ENCODE data around the gene FREM1. TPM values are rescaled to one million over a fixed set of nuclear protein-coding genes. Genes with fewer than 3 reads are reported as not detected.

FREM1 gene
- total RNA-seq, 1 donor: under 0.01 TPM

GRCh38 chr9:14782286-14783051, 127.8 kb downstream of the FREM1 start:
- Histone ChIP-seq H3K4me1 (ENCODE audit: insufficient read depth, low read length) (no peaks in the 10 kb centered on the region), H3K27me3 (ENCODE audit: insufficient read depth, low read length) (no peaks in the 10 kb centered on the region), H3K4me3 (ENCODE audit: low read length) (no peak overlapping the region), H3K9me3 (ENCODE audit: low read depth, low read length) (no peaks in the 10 kb centered on the region)

GRCh38 chr9:14780693-14781092, 129.5 kb downstream of the FREM1 start:
- Histone ChIP-seq H3K9me3 (ENCODE audit: low read depth, low read length) (no peaks in the 10 kb centered on the region), H3K4me3 (ENCODE audit: low read length) (no peak overlapping the region), H3K4me1 (ENCODE audit: insufficient read depth, low read length) (no peaks in the 10 kb centered on the region), H3K27me3 (ENCODE audit: insufficient read depth, low read length) (no peaks in the 10 kb centered on the region)

GRCh38 chr9:14780251-14780650, 130.0 kb downstream of the FREM1 start:
- H3K4me3 ChIP-seq (ENCODE audit: low read length): no peak overlapping the region
- no peaks in the 10 kb centered on the region for H3K27me3 ChIP-seq (ENCODE audit: insufficient read depth, low read length)
- H3K9me3 ChIP-seq (ENCODE audit: low read depth, low read length): no peaks in the 10 kb centered on the region
- no peaks in the 10 kb centered on the region for H3K4me1 ChIP-seq (ENCODE audit: insufficient read depth, low read length)

- H3K4me3 ChIP-seq (ENCODE audit: low read length): no peak overlapping the region
- no peaks in the 10 kb centered on the region for H3K27me3 ChIP-seq (ENCODE audit: insufficient read depth, low read length)
- H3K9me3 ChIP-seq (ENCODE audit: low read depth, low read length): no peaks in the 10 kb centered on the region
- no peaks in the 10 kb centered on the region for H3K4me1 ChIP-seq (ENCODE audit: insufficient read depth, low read length)
Observed at GRCh38 chr9:14779566-14780022, 130.6 kb downstream of the FREM1 start.

GRCh38 chr9:14778565-14778964, 131.7 kb downstream of the FREM1 start:
- no peaks in the 10 kb centered on the region for H3K9me3 ChIP-seq (ENCODE audit: low read depth, low read length)
- H3K4me3 ChIP-seq (ENCODE audit: low read length): no peak overlapping the region
- H3K27me3 ChIP-seq (ENCODE audit: insufficient read depth, low read length): no peaks in the 10 kb centered on the region
- H3K4me1 ChIP-seq (ENCODE audit: insufficient read depth, low read length): no peaks in the 10 kb centered on the region

- H3K9me3 ChIP-seq (ENCODE audit: low read depth, low read length): no peaks in the 10 kb centered on the region
- no peaks in the 10 kb centered on the region for H3K27me3 ChIP-seq (ENCODE audit: insufficient read depth, low read length)
- H3K4me3 ChIP-seq (ENCODE audit: low read length): no peak overlapping the region
- no peaks in the 10 kb centered on the region for H3K4me1 ChIP-seq (ENCODE audit: insufficient read depth, low read length)
Observed at GRCh38 chr9:14775917-14776316, 134.3 kb downstream of the FREM1 start.

GRCh38 chr9:14770592-14770991, 139.6 kb downstream of the FREM1 start:
- Histone ChIP-seq H3K4me1 (ENCODE audit: insufficient read depth, low read length) (no peaks in the 10 kb centered on the region), H3K4me3 (ENCODE audit: low read length) (no peak overlapping the region), H3K9me3 (ENCODE audit: low read depth, low read length) (no peaks in the 10 kb centered on the region), H3K27me3 (ENCODE audit: insufficient read depth, low read length) (no peaks in the 10 kb centered on the region)

- H3K9me3 ChIP-seq (ENCODE audit: low read depth, low read length): no peaks in the 10 kb centered on the region
- no peak overlapping the region for H3K4me3 ChIP-seq (ENCODE audit: low read length)
- no peaks in the 10 kb centered on the region for H3K27me3 ChIP-seq (ENCODE audit: insufficient read depth, low read length)
Observed at GRCh38 chr9:14769230-14769571, 141.0 kb downstream of the FREM1 start.

GRCh38 chr9:14768405-14769229, 141.6 kb downstream of the FREM1 start:
- Histone ChIP-seq H3K4me3 (ENCODE audit: low read length) (no peak overlapping the region), H3K4me1 (ENCODE audit: insufficient read depth, low read length) (no peaks in the 10 kb centered on the region), H3K27me3 (ENCODE audit: insufficient read depth, low read length) (no peaks in the 10 kb centered on the region), H3K9me3 (ENCODE audit: low read depth, low read length) (no peaks in the 10 kb centered on the region)

More at GRCh38 chr9:14769230-14769571, 141.0 kb downstream of the FREM1 start:
- H3K4me1 ChIP-seq (ENCODE audit: insufficient read depth, low read length): no peaks in the 10 kb centered on the region

GRCh38 chr9:14766299-14766698, 143.9 kb downstream of the FREM1 start:
- Histone ChIP-seq H3K27me3 (ENCODE audit: insufficient read depth, low read length) (no peaks in the 10 kb centered on the region), H3K9me3 (ENCODE audit: low read depth, low read length) (no peaks in the 10 kb centered on the region), H3K4me3 (ENCODE audit: low read length) (no peak overlapping the region), H3K4me1 (ENCODE audit: insufficient read depth, low read length) (no peaks in the 10 kb centered on the region)

GRCh38 chr9:14761584-14761983, 148.6 kb downstream of the FREM1 start:
- Histone ChIP-seq H3K9me3 (ENCODE audit: low read depth, low read length) (no peaks in the 10 kb centered on the region), H3K4me1 (ENCODE audit: insufficient read depth, low read length) (no peaks in the 10 kb centered on the region), H3K27me3 (ENCODE audit: insufficient read depth, low read length) (no peaks in the 10 kb centered on the region), H3K4me3 (ENCODE audit: low read length) (no peak overlapping the region)

- Histone ChIP-seq H3K27me3 (ENCODE audit: insufficient read depth, low read length) (no peaks in the 10 kb centered on the region), H3K4me3 (ENCODE audit: low read length) (no peak overlapping the region), H3K4me1 (ENCODE audit: insufficient read depth, low read length) (no peaks in the 10 kb centered on the region), H3K9me3 (ENCODE audit: low read depth, low read length) (no peaks in the 10 kb centered on the region)
Observed at GRCh38 chr9:14760060-14760459, 150.2 kb downstream of the FREM1 start.

- Histone ChIP-seq H3K9me3 (ENCODE audit: low read depth, low read length) (no peaks in the 10 kb centered on the region), H3K4me3 (ENCODE audit: low read length) (no peak overlapping the region), H3K4me1 (ENCODE audit: insufficient read depth, low read length) (no peaks in the 10 kb centered on the region), H3K27me3 (ENCODE audit: insufficient read depth, low read length) (no peaks in the 10 kb centered on the region)
Observed at GRCh38 chr9:14756291-14756690, 153.9 kb downstream of the FREM1 start.

GRCh38 chr9:14752871-14753270, 157.4 kb downstream of the FREM1 start:
- Histone ChIP-seq H3K4me1 (ENCODE audit: insufficient read depth, low read length) (no peaks in the 10 kb centered on the region), H3K4me3 (ENCODE audit: low read length) (no peak overlapping the region), H3K9me3 (ENCODE audit: low read depth, low read length) (no peaks in the 10 kb centered on the region), H3K27me3 (ENCODE audit: insufficient read depth, low read length) (no peaks in the 10 kb centered on the region)

- H3K4me1 ChIP-seq (ENCODE audit: insufficient read depth, low read length): no peaks in the 10 kb centered on the region
- H3K27me3 ChIP-seq (ENCODE audit: insufficient read depth, low read length): no peaks in the 10 kb centered on the region
Observed at GRCh38 chr9:14752271-14752670, 158.0 kb downstream of the FREM1 start.

More at GRCh38 chr9:14752271-14752670, 158.0 kb downstream of the FREM1 start:
- no peak overlapping the region for H3K4me3 ChIP-seq (ENCODE audit: low read length)
- no peaks in the 10 kb centered on the region for H3K9me3 ChIP-seq (ENCODE audit: low read depth, low read length)

Measured in mononuclear cell (primary cell).